GM23338 (cell line): ENCODE data around the gene EFCAB6.

Experiments
- CREB1 ChIP-seq: fragments of 250-450 bp; sonication (Bioruptor Pico); IDR thresholded peaks from 2 replicates; pipeline ENCODE4 v1.5.0; 2020; ENCODE audit warnings: low read depth, mild to moderate bottlenecking, moderate library complexity
- EZH2 ChIP-seq: fragments of 200-600 bp; sonication (generic); IDR thresholded peaks from one replicate; pipeline ENCODE4 v1.8.0; 2017; ENCODE audit warnings: antibody characterized with exemption, mild to moderate bottlenecking, low read depth; ENCODE audit not compliant: unreplicated experiment
- EZH2phosphoT487 ChIP-seq: fragments of 200-600 bp; sonication (generic); IDR thresholded peaks from one replicate; pipeline ENCODE4 v1.8.1; 2018; ENCODE audit warnings: antibody characterized with exemption; ENCODE audit not compliant: unreplicated experiment
- JUNB ChIP-seq: IDR thresholded peaks from one replicate; pipeline ENCODE4 v1.6.1; 2016; ENCODE audit warnings: antibody characterized with exemption; ENCODE audit not compliant: unreplicated experiment
- NANOG ChIP-seq: IDR thresholded peaks from 2 replicates; pipeline ENCODE4 v1.6.1; 2016; ENCODE audit warnings: antibody characterized with exemption, borderline replicate concordance
- POLR2AphosphoS5 ChIP-seq: IDR thresholded peaks from 2 replicates; pipeline ENCODE4 v1.6.1; 2016; ENCODE audit warnings: antibody characterized with exemption, low read depth
- STAT1 ChIP-seq: IDR thresholded peaks from one replicate; pipeline ENCODE4 v1.6.1; 2016; ENCODE audit warnings: antibody characterized with exemption; ENCODE audit not compliant: unreplicated experiment
- ZNF114 ChIP-seq: fragments of 250-450 bp; sonication (Bioruptor Pico); IDR thresholded peaks from 2 replicates; pipeline ENCODE4 v1.5.0; 2020; ENCODE audit warnings: mild to moderate bottlenecking, moderate library complexity
- ZNF331 ChIP-seq: fragments of 250-450 bp; sonication (Bioruptor Pico); IDR thresholded peaks from 2 replicates; pipeline ENCODE4 v1.5.0; 2020; ENCODE audit warnings: low read depth, mild to moderate bottlenecking, moderate library complexity
- TF ChIP-seq, protein P1 (sequence below), 2 experiments: fragments of 200-600 bp in 1 of 2; sonication (generic) in 1 of 2; conservative IDR thresholded peaks; 2 replicates each; pipeline versions ENCODE4 v1.5.1 to v1.6.1; 2016 to 2017; ENCODE audit warnings: antibody characterized with exemption in 2 of 2, low read depth in 2 of 2, mild to moderate bottlenecking in 2 of 2, moderate library complexity in 1 of 2
- TF ChIP-seq, protein P2 (sequence below): IDR thresholded peaks from one replicate; pipeline ENCODE4 v1.6.1; 2018; ENCODE audit warnings: antibody characterized with exemption; ENCODE audit not compliant: unreplicated experiment
- TF ChIP-seq, protein P3 (sequence below): fragments of 250-450 bp; sonication (Bioruptor Pico); IDR thresholded peaks from 2 replicates; pipeline ENCODE4 v1.5.0; 2020; ENCODE audit warnings: mild to moderate bottlenecking, moderate library complexity
- TF ChIP-seq, protein P4 (sequence below): IDR thresholded peaks from 2 replicates; pipeline ENCODE4 v1.6.1; 2016; ENCODE audit warnings: antibody characterized with exemption

DNA sequence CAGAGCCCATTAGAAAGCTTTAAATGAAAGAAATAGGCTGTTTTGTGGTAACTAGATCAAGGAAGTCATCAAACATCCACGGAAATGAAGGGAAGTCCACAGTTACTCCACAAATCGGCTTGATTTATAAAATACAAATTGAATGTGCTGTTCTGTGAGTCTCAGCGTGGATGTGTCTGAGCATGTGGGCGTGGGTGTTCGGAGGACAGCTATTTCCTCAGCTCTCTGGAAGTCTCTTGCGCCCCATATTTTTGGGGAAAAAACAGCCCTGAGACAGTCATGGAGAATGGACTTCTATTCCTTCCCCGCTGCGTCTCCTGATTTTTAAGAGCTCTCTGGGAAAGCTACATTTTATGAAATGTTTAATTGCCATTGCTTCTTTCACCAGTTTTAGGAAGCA is 144.4 kb downstream of the EFCAB6 start:
- no peak for TF ChIP-seq POLR2AphosphoS5
- TF ChIP-seq, protein P1, sequence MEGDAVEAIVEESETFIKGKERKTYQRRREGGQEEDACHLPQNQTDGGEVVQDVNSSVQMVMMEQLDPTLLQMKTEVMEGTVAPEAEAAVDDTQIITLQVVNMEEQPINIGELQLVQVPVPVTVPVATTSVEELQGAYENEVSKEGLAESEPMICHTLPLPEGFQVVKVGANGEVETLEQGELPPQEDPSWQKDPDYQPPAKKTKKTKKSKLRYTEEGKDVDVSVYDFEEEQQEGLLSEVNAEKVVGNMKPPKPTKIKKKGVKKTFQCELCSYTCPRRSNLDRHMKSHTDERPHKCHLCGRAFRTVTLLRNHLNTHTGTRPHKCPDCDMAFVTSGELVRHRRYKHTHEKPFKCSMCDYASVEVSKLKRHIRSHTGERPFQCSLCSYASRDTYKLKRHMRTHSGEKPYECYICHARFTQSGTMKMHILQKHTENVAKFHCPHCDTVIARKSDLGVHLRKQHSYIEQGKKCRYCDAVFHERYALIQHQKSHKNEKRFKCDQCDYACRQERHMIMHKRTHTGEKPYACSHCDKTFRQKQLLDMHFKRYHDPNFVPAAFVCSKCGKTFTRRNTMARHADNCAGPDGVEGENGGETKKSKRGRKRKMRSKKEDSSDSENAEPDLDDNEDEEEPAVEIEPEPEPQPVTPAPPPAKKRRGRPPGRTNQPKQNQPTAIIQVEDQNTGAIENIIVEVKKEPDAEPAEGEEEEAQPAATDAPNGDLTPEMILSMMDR (conservative IDR thresholded peaks at IDR 0.05; ENCODE audit: low read depth in 2 of 2): no peak
- TF ChIP-seq EZH2phosphoT487: no peak
- TF ChIP-seq EZH2: no peak
- TF ChIP-seq, protein P2, sequence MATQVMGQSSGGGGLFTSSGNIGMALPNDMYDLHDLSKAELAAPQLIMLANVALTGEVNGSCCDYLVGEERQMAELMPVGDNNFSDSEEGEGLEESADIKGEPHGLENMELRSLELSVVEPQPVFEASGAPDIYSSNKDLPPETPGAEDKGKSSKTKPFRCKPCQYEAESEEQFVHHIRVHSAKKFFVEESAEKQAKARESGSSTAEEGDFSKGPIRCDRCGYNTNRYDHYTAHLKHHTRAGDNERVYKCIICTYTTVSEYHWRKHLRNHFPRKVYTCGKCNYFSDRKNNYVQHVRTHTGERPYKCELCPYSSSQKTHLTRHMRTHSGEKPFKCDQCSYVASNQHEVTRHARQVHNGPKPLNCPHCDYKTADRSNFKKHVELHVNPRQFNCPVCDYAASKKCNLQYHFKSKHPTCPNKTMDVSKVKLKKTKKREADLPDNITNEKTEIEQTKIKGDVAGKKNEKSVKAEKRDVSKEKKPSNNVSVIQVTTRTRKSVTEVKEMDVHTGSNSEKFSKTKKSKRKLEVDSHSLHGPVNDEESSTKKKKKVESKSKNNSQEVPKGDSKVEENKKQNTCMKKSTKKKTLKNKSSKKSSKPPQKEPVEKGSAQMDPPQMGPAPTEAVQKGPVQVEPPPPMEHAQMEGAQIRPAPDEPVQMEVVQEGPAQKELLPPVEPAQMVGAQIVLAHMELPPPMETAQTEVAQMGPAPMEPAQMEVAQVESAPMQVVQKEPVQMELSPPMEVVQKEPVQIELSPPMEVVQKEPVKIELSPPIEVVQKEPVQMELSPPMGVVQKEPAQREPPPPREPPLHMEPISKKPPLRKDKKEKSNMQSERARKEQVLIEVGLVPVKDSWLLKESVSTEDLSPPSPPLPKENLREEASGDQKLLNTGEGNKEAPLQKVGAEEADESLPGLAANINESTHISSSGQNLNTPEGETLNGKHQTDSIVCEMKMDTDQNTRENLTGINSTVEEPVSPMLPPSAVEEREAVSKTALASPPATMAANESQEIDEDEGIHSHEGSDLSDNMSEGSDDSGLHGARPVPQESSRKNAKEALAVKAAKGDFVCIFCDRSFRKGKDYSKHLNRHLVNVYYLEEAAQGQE: no peak
- TF ChIP-seq ZNF114: no peak
- TF ChIP-seq ZNF331 (CRISPR knock-in tag): no peak
- no peak for TF ChIP-seq NANOG
- no peak for TF ChIP-seq CREB1 (CRISPR knock-in tag)
- no peak for TF ChIP-seq JUNB
- TF ChIP-seq, protein P3, sequence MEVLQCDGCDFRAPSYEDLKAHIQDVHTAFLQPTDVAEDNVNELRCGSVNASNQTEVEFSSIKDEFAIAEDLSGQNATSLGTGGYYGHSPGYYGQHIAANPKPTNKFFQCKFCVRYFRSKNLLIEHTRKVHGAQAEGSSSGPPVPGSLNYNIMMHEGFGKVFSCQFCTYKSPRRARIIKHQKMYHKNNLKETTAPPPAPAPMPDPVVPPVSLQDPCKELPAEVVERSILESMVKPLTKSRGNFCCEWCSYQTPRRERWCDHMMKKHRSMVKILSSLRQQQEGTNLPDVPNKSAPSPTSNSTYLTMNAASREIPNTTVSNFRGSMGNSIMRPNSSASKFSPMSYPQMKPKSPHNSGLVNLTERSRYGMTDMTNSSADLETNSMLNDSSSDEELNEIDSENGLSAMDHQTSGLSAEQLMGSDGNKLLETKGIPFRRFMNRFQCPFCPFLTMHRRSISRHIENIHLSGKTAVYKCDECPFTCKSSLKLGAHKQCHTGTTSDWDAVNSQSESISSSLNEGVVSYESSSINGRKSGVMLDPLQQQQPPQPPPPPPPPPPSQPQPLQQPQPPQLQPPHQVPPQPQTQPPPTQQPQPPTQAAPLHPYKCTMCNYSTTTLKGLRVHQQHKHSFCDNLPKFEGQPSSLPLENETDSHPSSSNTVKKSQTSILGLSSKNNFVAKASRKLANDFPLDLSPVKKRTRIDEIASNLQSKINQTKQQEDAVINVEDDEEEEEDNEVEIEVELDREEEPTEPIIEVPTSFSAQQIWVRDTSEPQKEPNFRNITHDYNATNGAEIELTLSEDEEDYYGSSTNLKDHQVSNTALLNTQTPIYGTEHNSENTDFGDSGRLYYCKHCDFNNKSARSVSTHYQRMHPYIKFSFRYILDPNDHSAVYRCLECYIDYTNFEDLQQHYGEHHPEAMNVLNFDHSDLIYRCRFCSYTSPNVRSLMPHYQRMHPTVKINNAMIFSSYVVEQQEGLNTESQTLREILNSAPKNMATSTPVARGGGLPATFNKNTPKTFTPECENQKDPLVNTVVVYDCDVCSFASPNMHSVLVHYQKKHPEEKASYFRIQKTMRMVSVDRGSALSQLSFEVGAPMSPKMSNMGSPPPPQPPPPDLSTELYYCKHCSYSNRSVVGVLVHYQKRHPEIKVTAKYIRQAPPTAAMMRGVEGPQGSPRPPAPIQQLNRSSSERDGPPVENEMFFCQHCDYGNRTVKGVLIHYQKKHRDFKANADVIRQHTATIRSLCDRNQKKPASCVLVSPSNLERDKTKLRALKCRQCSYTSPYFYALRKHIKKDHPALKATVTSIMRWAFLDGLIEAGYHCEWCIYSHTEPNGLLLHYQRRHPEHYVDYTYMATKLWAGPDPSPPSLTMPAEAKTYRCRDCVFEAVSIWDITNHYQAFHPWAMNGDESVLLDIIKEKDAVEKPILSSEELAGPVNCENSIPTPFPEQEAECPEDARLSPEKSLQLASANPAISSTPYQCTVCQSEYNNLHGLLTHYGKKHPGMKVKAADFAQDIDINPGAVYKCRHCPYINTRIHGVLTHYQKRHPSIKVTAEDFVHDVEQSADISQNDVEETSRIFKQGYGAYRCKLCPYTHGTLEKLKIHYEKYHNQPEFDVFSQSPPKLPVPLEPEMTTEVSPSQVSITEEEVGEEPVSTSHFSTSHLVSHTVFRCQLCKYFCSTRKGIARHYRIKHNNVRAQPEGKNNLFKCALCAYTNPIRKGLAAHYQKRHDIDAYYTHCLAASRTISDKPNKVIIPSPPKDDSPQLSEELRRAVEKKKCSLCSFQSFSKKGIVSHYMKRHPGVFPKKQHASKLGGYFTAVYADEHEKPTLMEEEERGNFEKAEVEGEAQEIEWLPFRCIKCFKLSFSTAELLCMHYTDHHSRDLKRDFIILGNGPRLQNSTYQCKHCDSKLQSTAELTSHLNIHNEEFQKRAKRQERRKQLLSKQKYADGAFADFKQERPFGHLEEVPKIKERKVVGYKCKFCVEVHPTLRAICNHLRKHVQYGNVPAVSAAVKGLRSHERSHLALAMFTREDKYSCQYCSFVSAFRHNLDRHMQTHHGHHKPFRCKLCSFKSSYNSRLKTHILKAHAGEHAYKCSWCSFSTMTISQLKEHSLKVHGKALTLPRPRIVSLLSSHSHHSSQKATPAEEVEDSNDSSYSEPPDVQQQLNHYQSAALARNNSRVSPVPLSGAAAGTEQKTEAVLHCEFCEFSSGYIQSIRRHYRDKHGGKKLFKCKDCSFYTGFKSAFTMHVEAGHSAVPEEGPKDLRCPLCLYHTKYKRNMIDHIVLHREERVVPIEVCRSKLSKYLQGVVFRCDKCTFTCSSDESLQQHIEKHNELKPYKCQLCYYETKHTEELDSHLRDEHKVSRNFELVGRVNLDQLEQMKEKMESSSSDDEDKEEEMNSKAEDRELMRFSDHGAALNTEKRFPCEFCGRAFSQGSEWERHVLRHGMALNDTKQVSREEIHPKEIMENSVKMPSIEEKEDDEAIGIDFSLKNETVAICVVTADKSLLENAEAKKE: no peak
- TF ChIP-seq, protein P4, sequence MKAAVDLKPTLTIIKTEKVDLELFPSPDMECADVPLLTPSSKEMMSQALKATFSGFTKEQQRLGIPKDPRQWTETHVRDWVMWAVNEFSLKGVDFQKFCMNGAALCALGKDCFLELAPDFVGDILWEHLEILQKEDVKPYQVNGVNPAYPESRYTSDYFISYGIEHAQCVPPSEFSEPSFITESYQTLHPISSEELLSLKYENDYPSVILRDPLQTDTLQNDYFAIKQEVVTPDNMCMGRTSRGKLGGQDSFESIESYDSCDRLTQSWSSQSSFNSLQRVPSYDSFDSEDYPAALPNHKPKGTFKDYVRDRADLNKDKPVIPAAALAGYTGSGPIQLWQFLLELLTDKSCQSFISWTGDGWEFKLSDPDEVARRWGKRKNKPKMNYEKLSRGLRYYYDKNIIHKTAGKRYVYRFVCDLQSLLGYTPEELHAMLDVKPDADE: no peak
- no peak for TF ChIP-seq STAT1
